SK-N-SH (cell line): ENCODE measurements around the gene VMP1. TPM values are rescaled to one million over a fixed set of nuclear protein-coding genes. Genes with fewer than 3 reads are reported as not detected.

Source experiments
- CTCF ChIA-PET: fragments of 300-600, 350-600 bp; formaldehyde crosslinking; extraction: SDS; loops from one replicate; lab custom pipeline; 2021; lab: Yijun Ruan, JAX
- POLR2A ChIA-PET: fragments of 350-600 bp; sonication (Branson Sonifier 250); formaldehyde crosslinking; extraction: SDS; loops from one replicate; lab custom pipeline; 2020; ENCODE audit warnings: antibody characterized with exemption, inconsistent platforms; lab: Yijun Ruan, JAX
- DNase-seq: peaks from one replicate; pipeline ENCODE4 v3.0.0; 2012
- H2AFZ ChIP-seq: fragments of 200-600 bp; sonication (generic); 2 replicates; pipeline ENCODE4 v1.8.1; 2016; ENCODE audit warnings: antibody characterized with exemption, mild to moderate bottlenecking, low read depth
- H3F3A ChIP-seq: fragments of 200-600 bp; sonication (generic); replicated peaks from 2 replicates; pipeline ENCODE3; 2016; ENCODE audit warnings: antibody characterized with exemption, mild to moderate bottlenecking; ENCODE audit not compliant: insufficient read depth
- H3K27ac ChIP-seq, 2 experiments: fragments of 200-500 bp in 1 of 2; fragments of 200-600 bp in 1 of 2; sonication (Bioruptor generic) in 1 of 2; sonication (generic), shearing (Covaris generic) in 1 of 2; 2 replicates each; pipeline versions ENCODE4 v1.5.1 to v1.6.1; 2014 to 2016; ENCODE audit warnings: low read depth in 2 of 2, inconsistent platforms in 1 of 2, low read length in 1 of 2, mild to moderate bottlenecking in 1 of 2, mixed read lengths in 1 of 2
- H3K27me3 ChIP-seq: fragments of 200-600 bp; sonication (generic), shearing (Covaris generic); 2 replicates; pipeline ENCODE4 v1.6.1; 2016; ENCODE audit warnings: mixed run types; ENCODE audit not compliant: insufficient read depth
- H3K36me3 ChIP-seq, 2 experiments: fragments of 200-500 bp in 1 of 2; fragments of 200-600 bp in 1 of 2; sonication (Bioruptor generic) in 1 of 2; sonication (generic) in 1 of 2; replicated peaks in 1 of 2; 2 replicates each; pipeline versions ENCODE3 to v1.5.1; 2014 to 2016; ENCODE audit warnings: low read length in 1 of 2, mild to moderate bottlenecking in 1 of 2; ENCODE audit not compliant: insufficient read depth in 2 of 2, control insufficient read depth in 1 of 2
- H3K4me1 ChIP-seq, 2 experiments: fragments of 200-500 bp in 1 of 2; fragments of 200-600 bp in 1 of 2; sonication (Bioruptor generic) in 1 of 2; sonication (generic), shearing (Covaris generic) in 1 of 2; 2 replicates each; pipeline versions ENCODE4 v1.5.1 to v1.6.1; 2014 to 2016; ENCODE audit warnings: low read depth in 1 of 2, low read length in 1 of 2, mixed run types in 1 of 2; ENCODE audit not compliant: insufficient read depth in 2 of 2, control insufficient read depth in 1 of 2
- H3K4me2 ChIP-seq: fragments of 200-600 bp; sonication (generic), shearing (Covaris generic); 2 replicates; pipeline ENCODE4 v1.6.1; 2017; ENCODE audit warnings: mixed run types
- H3K4me3 ChIP-seq, 2 experiments: fragments of 200-500 bp in 1 of 2; fragments of 200-600 bp in 1 of 2; sonication (Bioruptor generic) in 1 of 2; sonication (generic), shearing (Covaris generic) in 1 of 2; 2 replicates each; pipeline versions ENCODE4 v1.5.1 to v1.8.1; 2014 to 2016; ENCODE audit warnings: low read depth in 2 of 2, inconsistent platforms in 1 of 2, low read length in 1 of 2, mild to moderate bottlenecking in 1 of 2, mixed read lengths in 1 of 2, moderate library complexity in 1 of 2
- H3K79me2 ChIP-seq: fragments of 200-600 bp; sonication (generic); 2 replicates; pipeline ENCODE4 v1.8.1; 2017; ENCODE audit warnings: mild to moderate bottlenecking; ENCODE audit not compliant: insufficient read depth
- H3K9ac ChIP-seq: fragments of 200-600 bp; sonication (generic); 2 replicates; pipeline ENCODE4 v1.6.1; 2017; ENCODE audit warnings: mixed run types
- H3K9me2 ChIP-seq: fragments of 200-600 bp; sonication (generic); 2 replicates; pipeline ENCODE4 v1.6.1; 2017; ENCODE audit warnings: mixed run types
- H3K9me3 ChIP-seq: fragments of 200-600 bp; sonication (generic); 2 replicates; pipeline ENCODE4 v1.6.1; 2017; ENCODE audit warnings: mixed run types, mild to moderate bottlenecking, moderate library complexity
- H4K20me1 ChIP-seq: fragments of 200-600 bp; sonication (generic); 2 replicates; pipeline ENCODE4 v1.6.1; 2017; ENCODE audit warnings: mild to moderate bottlenecking, mixed run types; ENCODE audit not compliant: insufficient read depth
- ELF1 ChIP-seq: IDR thresholded peaks from 2 replicates; pipeline ENCODE4 v1.4.0; 2012
- EP300 ChIP-seq, 2 experiments: IDR thresholded peaks; 2 replicates each; pipeline versions ENCODE4 v1.4.0 to v1.6.1; 2012; ENCODE audit warnings: borderline replicate concordance in 1 of 2, low read depth in 1 of 2, low read length in 1 of 2
- EZH2phosphoT487 ChIP-seq: fragments of 200-600 bp; sonication (generic); IDR thresholded peaks from 2 replicates; pipeline ENCODE4 v1.6.1; 2017; ENCODE audit warnings: low read depth, mixed run types, mild to moderate bottlenecking, antibody characterized with exemption, moderate library complexity, borderline replicate concordance
- FOSL2 ChIP-seq: IDR thresholded peaks from 2 replicates; pipeline ENCODE4 v1.4.0; 2012; ENCODE audit warnings: low read depth, mild to moderate bottlenecking, moderate library complexity, borderline replicate concordance
- FOXJ3 ChIP-seq: sonication (generic); formaldehyde crosslinking; IDR thresholded peaks from 2 replicates; pipeline ENCODE4 v1.5.1; 2020; ENCODE audit warnings: mild to moderate bottlenecking, missing genetic modification reagents
- FOXM1 ChIP-seq: IDR thresholded peaks from 2 replicates; pipeline ENCODE4 v1.4.0; 2012; ENCODE audit warnings: low read depth, mild to moderate bottlenecking
- GABPA ChIP-seq: IDR thresholded peaks from 2 replicates; pipeline ENCODE4 v1.4.0; 2012; ENCODE audit warnings: low read depth, mild to moderate bottlenecking
- RCOR1 ChIP-seq: fragments of 150-350 bp; IDR thresholded peaks from 2 replicates; pipeline ENCODE4 v1.6.1; 2017; ENCODE audit warnings: antibody characterized with exemption, low read length
- RFX5 ChIP-seq: IDR thresholded peaks from 2 replicates; pipeline ENCODE4 v1.6.1; 2012; ENCODE audit warnings: mild to moderate bottlenecking, improper control_type of control experiment, low read length
- RXRA ChIP-seq: IDR thresholded peaks from 2 replicates; pipeline ENCODE4 v1.4.0; 2012; ENCODE audit warnings: low read depth, mild to moderate bottlenecking, borderline replicate concordance
- SMC3 ChIP-seq: IDR thresholded peaks from 2 replicates; pipeline ENCODE4 v1.6.1; 2012; ENCODE audit warnings: low read depth, low read length, improper control_type of control experiment
- TCF12 ChIP-seq: IDR thresholded peaks from 2 replicates; pipeline ENCODE4 v1.4.0; 2012
- YY1 ChIP-seq: IDR thresholded peaks from 2 replicates; pipeline ENCODE4 v1.4.0; 2012; ENCODE audit warnings: low read depth, mild to moderate bottlenecking
- WGBS: methylation state at CpG from one replicate; pipeline ENCODE4 v1.1.6; 2017; ENCODE audit warnings: low lambda C conversion rate; 5-methylcytosine and 5-hydroxymethylcytosine counted together
- polyA plus RNA-seq, 3 experiments: library from polyadenylated mRNA; depleted of rRNA; stranded (reverse); fragments of >200 nt; gene quantifications; 2 replicates each; pipeline ENCODE4 v1.2.3, GENCODE V29; 2012
- TF ChIP-seq, protein P1 (sequence below): fragments of 150-350 bp; IDR thresholded peaks from 2 replicates; pipeline ENCODE4 v1.6.1; 2017; ENCODE audit warnings: antibody characterized with exemption, low read length, low read depth, borderline replicate concordance

Gene VMP1
- polyA plus RNA-seq, 1 of the 3 experiments (the other 2 are of a cell fraction), result 169 TPM

DNA sequence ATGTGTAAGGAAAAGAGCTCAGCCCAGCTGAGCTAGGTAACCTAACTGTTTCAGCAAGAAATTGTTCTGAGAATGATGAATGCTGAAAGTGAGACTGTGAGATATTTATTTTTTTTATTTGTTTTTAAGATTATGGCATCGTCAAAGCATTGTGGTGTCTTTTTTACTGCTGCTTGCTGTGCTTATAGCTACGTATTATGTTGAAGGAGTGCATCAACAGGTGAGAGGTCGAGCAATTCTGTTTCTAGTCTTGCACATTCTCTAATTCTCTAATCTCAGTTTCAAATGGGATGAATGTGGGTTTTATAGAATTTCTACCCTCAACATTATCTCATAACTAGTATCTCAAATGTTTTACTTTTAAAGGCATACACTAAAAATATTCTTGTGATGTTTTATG, 29.9 kb downstream of the VMP1 start:
- CTCF ChIA-PET, result interaction anchor here (1.0 to 2.2 kb wide), 5 partner anchors 10 to 177 kb away, joined by 3 to 15 read pairs (median 8); no protein-coding TSS in a partner anchor
- POLR2A ChIA-PET, result no interaction called here
- Histone ChIP-seq H3K4me3 (no peak overlapping the region), H3K4me1 (no peaks in the 10 kb centered on the region), H3K27me3 (no peaks in the 10 kb centered on the region), H3K79me2 (peaks cover 19% of the 10 kb centered on the region; the same call in 1 of the 2 replicates), H3K27ac (no peak overlapping the region), H2AFZ (no peak overlapping the region), H3K36me3 (peaks cover 35 to 66% of the 10 kb centered on the region in 2 experiments), H3F3A (peaks cover 4% of the 10 kb centered on the region), H3K9ac (no peak overlapping the region), H4K20me1 (no peaks in the 10 kb centered on the region), H3K4me2 (no peak overlapping the region), H3K9me3 (no peaks in the 10 kb centered on the region), H3K9me2 (no peaks in the 10 kb centered on the region)
- WGBS, result 95% methylated on average over 3 of the region's 3 CpGs
- no peak for DNase-seq
- TF ChIP-seq, protein P1, sequence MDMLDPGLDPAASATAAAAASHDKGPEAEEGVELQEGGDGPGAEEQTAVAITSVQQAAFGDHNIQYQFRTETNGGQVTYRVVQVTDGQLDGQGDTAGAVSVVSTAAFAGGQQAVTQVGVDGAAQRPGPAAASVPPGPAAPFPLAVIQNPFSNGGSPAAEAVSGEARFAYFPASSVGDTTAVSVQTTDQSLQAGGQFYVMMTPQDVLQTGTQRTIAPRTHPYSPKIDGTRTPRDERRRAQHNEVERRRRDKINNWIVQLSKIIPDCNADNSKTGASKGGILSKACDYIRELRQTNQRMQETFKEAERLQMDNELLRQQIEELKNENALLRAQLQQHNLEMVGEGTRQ, result no peak
- no peak for TF ChIP-seq RXRA
- no peak for TF ChIP-seq ELF1
- no peak for TF ChIP-seq RCOR1
- no peak for TF ChIP-seq EP300 (IDR thresholded peaks at IDR 0.05; ENCODE audit: borderline replicate concordance in 1 of 2, low read depth in 1 of 2, low read length in 1 of 2)
- TF ChIP-seq SMC3, result no peak
- no peak for TF ChIP-seq FOXJ3
- TF ChIP-seq FOXM1, result no peak
- TF ChIP-seq EZH2phosphoT487, result no peak
- TF ChIP-seq RFX5, result no peak

DNA sequence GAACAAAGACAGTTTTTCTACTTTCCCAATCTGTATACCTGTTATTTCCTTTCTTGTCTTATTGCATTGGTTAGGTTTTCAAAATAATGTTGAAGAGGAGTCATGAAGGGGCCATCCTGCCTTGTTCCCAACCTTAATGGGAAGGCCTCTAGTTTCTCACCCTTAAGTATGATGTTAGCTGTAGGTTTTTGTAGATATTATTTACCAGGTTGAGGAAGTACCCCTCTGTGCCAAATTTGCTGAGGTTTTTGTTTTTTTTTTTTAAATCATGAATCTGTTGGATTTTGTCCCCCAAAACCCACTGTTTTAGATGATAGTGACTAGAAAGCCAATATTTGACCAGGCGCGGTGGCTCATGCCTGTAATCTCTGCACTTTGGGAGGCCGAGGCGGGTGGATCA, 36.4 kb downstream of the VMP1 start:
- no peak overlapping the region for H3K9ac ChIP-seq
- ChIA-PET POLR2A (no interaction called here), CTCF (interaction anchor here (1.6 kb wide), 1 partner anchor 10 kb away, joined by 3 read pairs; no protein-coding TSS in a partner anchor)
- TF ChIP-seq YY1, result no peak
- no peak for TF ChIP-seq TCF12
- TF ChIP-seq GABPA, result no peak
- no peak for TF ChIP-seq FOSL2
- H3K36me3 ChIP-seq, result peaks cover 29 to 45% of the 10 kb centered on the region in 2 experiments
- H4K20me1 ChIP-seq, result no peaks in the 10 kb centered on the region
- 97% methylated on average over 4 of the region's 4 CpGs for WGBS
- no peaks in the 10 kb centered on the region for H3K4me1 ChIP-seq
- no peaks in the 10 kb centered on the region for H3K27me3 ChIP-seq
- H3K79me2 ChIP-seq, result peaks cover 24% of the 10 kb centered on the region
- DNase-seq, result no peak
- H3K4me2 ChIP-seq, result no peak overlapping the region
- no peaks in the 10 kb centered on the region for H3K9me2 ChIP-seq
- H3K27ac ChIP-seq, result no peak overlapping the region
- H3K9me3 ChIP-seq, result peaks cover 11% of the 10 kb centered on the region; the same call in 1 of the 2 replicates
- peaks cover 19% of the 10 kb centered on the region for H3F3A ChIP-seq
- no peak overlapping the region for H3K4me3 ChIP-seq
- no peak overlapping the region for H2AFZ ChIP-seq
